Type B pancreatic cell (in vitro differentiated cells): ENCODE data around the gene NOTCH1. TPM values are rescaled to one million over a fixed set of nuclear protein-coding genes. Genes with fewer than 3 reads are reported as not detected.
A peak's percentile ranks its signal among the peaks of the same experiment; 100 is the strongest.

ENCODE experiments used
- DNase-seq: peaks from one replicate; pipeline ENCODE4 v3.0.0; 2021; ENCODE audit warnings: mixed read lengths; ENCODE audit not compliant: unreplicated experiment; ENCODE audit errors: extremely low spot score
- H3K27ac Mint-ChIP-seq: 2 replicates; pipeline ENCODE4 v1.8.0; 2021; ENCODE audit warnings: mild to moderate bottlenecking, mixed read lengths
- H3K27me3 Mint-ChIP-seq: 2 replicates; pipeline ENCODE4 v1.8.0; 2021; ENCODE audit warnings: mixed read lengths
- H3K36me3 Mint-ChIP-seq: 2 replicates; pipeline ENCODE4 v1.8.0; 2021; ENCODE audit warnings: mixed read lengths
- H3K4me1 Mint-ChIP-seq: one replicate; pipeline ENCODE4 v1.8.0; 2021; ENCODE audit warnings: mixed read lengths; ENCODE audit not compliant: unreplicated experiment
- H3K4me3 Mint-ChIP-seq: 2 replicates; pipeline ENCODE4 v1.8.0; 2021; ENCODE audit warnings: mild to moderate bottlenecking, mixed read lengths
- H3K9me3 Mint-ChIP-seq: 2 replicates; pipeline ENCODE4 v1.8.0; 2021; ENCODE audit warnings: mixed read lengths
- CTCF ChIP-seq: fragments of 200-600 bp; sonication (generic); conservative IDR thresholded peaks from 2 replicates; pipeline ENCODE4 v1.5.0; 2021; ENCODE audit warnings: antibody characterized with exemption, mild to moderate bottlenecking
- total RNA-seq: library from RNA; stranded (reverse); gene quantifications from 2 replicates; pipeline ENCODE4 v1.2.1, GENCODE V29; 2021; ENCODE audit warnings: low replicate concordance

NOTCH1 gene
- total RNA-seq, 1 donor from 2014 or later = 53.1 TPM

GRCh38 chr9:136558373-136558772 is 12.5 kb upstream of the NOTCH1 start:
- TF ChIP-seq CTCF = no peak
- Mint-ChIP-seq H3K27ac (peak overlapping the region; percentile 14), H3K4me1 (peaks cover 12% of the 10 kb centered on the region), H3K27me3 (no peaks in the 10 kb centered on the region), H3K36me3 (no peaks in the 10 kb centered on the region), H3K9me3 (peaks cover 5% of the 10 kb centered on the region), H3K4me3 (no peak overlapping the region)
- DNase-seq = no peak

- Mint-ChIP-seq H3K27ac (no peak overlapping the region), H3K4me3 (no peak overlapping the region), H3K27me3 (no peaks in the 10 kb centered on the region), H3K9me3 (peaks cover 5% of the 10 kb centered on the region), H3K4me1 (peaks cover 17% of the 10 kb centered on the region), H3K36me3 (no peaks in the 10 kb centered on the region)
- TF ChIP-seq CTCF = no peak
- no peak for DNase-seq
These were observed 11.2 kb upstream of the NOTCH1 start for GRCh38 chr9:136557036-136557435.

GRCh38 chr9:136556166-136556565 is 10.3 kb upstream of the NOTCH1 start:
- Mint-ChIP-seq H3K4me3 (no peak overlapping the region), H3K4me1 (peaks cover 23% of the 10 kb centered on the region), H3K27ac (no peak overlapping the region), H3K36me3 (no peaks in the 10 kb centered on the region), H3K9me3 (peaks cover 5% of the 10 kb centered on the region), H3K27me3 (no peaks in the 10 kb centered on the region)
- TF ChIP-seq CTCF = no peak
- DNase-seq = no peak

- H3K27me3 Mint-ChIP-seq = no peaks in the 10 kb centered on the region
- H3K36me3 Mint-ChIP-seq = no peaks in the 10 kb centered on the region
- no peak for DNase-seq
- TF ChIP-seq CTCF = no peak
- H3K27ac Mint-ChIP-seq = no peak overlapping the region
- peaks cover 23% of the 10 kb centered on the region for H3K4me1 Mint-ChIP-seq
- peaks cover 5% of the 10 kb centered on the region for H3K9me3 Mint-ChIP-seq
- H3K4me3 Mint-ChIP-seq = no peak overlapping the region
These were observed 9.0 kb upstream of the NOTCH1 start for GRCh38 chr9:136554870-136555269.

GRCh38 chr9:136553581-136553980 is 7.7 kb upstream of the NOTCH1 start:
- no peak for DNase-seq
- no peak for TF ChIP-seq CTCF
- Mint-ChIP-seq H3K27ac (no peak overlapping the region), H3K9me3 (peaks cover under 1% of the 10 kb centered on the region), H3K27me3 (no peaks in the 10 kb centered on the region), H3K4me1 (peaks cover 22% of the 10 kb centered on the region), H3K36me3 (no peaks in the 10 kb centered on the region), H3K4me3 (no peak overlapping the region)

GRCh38 chr9:136552117-136552703 is 6.4 kb upstream of the NOTCH1 start:
- Mint-ChIP-seq H3K9me3 (no peaks in the 10 kb centered on the region), H3K27ac (peak overlapping the region; percentile 57), H3K27me3 (no peaks in the 10 kb centered on the region), H3K36me3 (no peaks in the 10 kb centered on the region), H3K4me3 (peak overlapping the region; percentile 71), H3K4me1 (peaks cover 19% of the 10 kb centered on the region)
- no peak for TF ChIP-seq CTCF
- no peak for DNase-seq
